GM18909 (cell line): Measurements from ENCODE around the gene KDM2A.
"Not testable (repeated sequence)": the region's sequence is repeated elsewhere in the genome, so short reads cannot be mapped to it uniquely, and the experiment has no call there.

Experiments used
- ATAC-seq: cut with Tn5 transposase; IDR thresholded peaks from one replicate; pipeline ENCODE4 v1.9.1; 2021; ENCODE audit warnings: mild to moderate bottlenecking; ENCODE audit not compliant: unreplicated experiment, poor library complexity

The KDM2A gene

GRCh38 chr11:67117176-67117575, 1.9 kb upstream of the KDM2A start:
- ATAC-seq = no peak

- peak; percentile 19 for ATAC-seq
Measured at GRCh38 chr11:67117672-67118180, 1.3 kb upstream of the KDM2A start.

- peak; percentile 17 for ATAC-seq
Measured at GRCh38 chr11:67118181-67118766, 789 bp upstream of the KDM2A start.

- ATAC-seq = peak; percentile 27
Measured at GRCh38 chr11:67119585-67120391, 725 bp downstream of the KDM2A start.

GRCh38 chr11:67120456-67120855, 1.4 kb downstream of the KDM2A start:
- no peak for ATAC-seq

- ATAC-seq = no peak
Measured at GRCh38 chr11:67120881-67121710, 2.0 kb downstream of the KDM2A start.

- ATAC-seq = not testable (repeated sequence)
Measured at GRCh38 chr11:67123801-67124200, 4.7 kb downstream of the KDM2A start.

- ATAC-seq = not testable (repeated sequence)
Measured at GRCh38 chr11:67126243-67126642, 7.2 kb downstream of the KDM2A start.

- ATAC-seq = no peak
Measured at GRCh38 chr11:67126986-67127385, 7.9 kb downstream of the KDM2A start.

- not testable (repeated sequence) for ATAC-seq
Measured at GRCh38 chr11:67130861-67131260, 11.8 kb downstream of the KDM2A start.

GRCh38 chr11:67136156-67136555, 17.1 kb downstream of the KDM2A start:
- ATAC-seq = no peak

- no peak for ATAC-seq
Measured at GRCh38 chr11:67138922-67139321, 19.9 kb downstream of the KDM2A start.

GRCh38 chr11:67146516-67147226, 27.6 kb downstream of the KDM2A start:
- no peak for ATAC-seq

- no peak for ATAC-seq
Measured at GRCh38 chr11:67153971-67154370, 34.9 kb downstream of the KDM2A start.

GRCh38 chr11:67154726-67155125, 35.7 kb downstream of the KDM2A start:
- ATAC-seq = no peak

- ATAC-seq = no peak
Measured at GRCh38 chr11:67157691-67158090, 38.6 kb downstream of the KDM2A start.

GRCh38 chr11:67158221-67158620, 39.2 kb downstream of the KDM2A start:
- ATAC-seq = no peak

GRCh38 chr11:67160045-67160444, 41.0 kb downstream of the KDM2A start:
- no peak for ATAC-seq

GRCh38 chr11:67160872-67161783, 42.1 kb downstream of the KDM2A start:
- ATAC-seq = no peak
